Osteoblast (primary cell): Measurements from ENCODE around the gene NOD1. TPM values are rescaled to one million over a fixed set of nuclear protein-coding genes. Genes with fewer than 3 reads are reported as not detected.
"Not testable (repeated sequence)": the region's sequence is repeated elsewhere in the genome, so short reads cannot be mapped to it uniquely, and the experiment has no call there.

Source experiments
- DNase-seq: peaks from one replicate; pipeline ENCODE4 v3.0.0; 2011; ENCODE audit warnings: low spot score, mixed read lengths; ENCODE audit not compliant: insufficient read length; ENCODE audit errors: missing footprints
- H2AFZ ChIP-seq: 2 replicates; pipeline ENCODE4 v1.6.0; 2011; ENCODE audit warnings: mild to moderate bottlenecking, low read length
- H3K27ac ChIP-seq: 2 replicates; pipeline ENCODE4 v1.5.1; 2011; ENCODE audit warnings: mild to moderate bottlenecking, low read depth, low read length, moderate library complexity
- H3K27me3 ChIP-seq: 2 replicates; pipeline ENCODE4 v1.6.0; 2012; ENCODE audit warnings: mild to moderate bottlenecking, control low read depth, inconsistent platforms, low read length, moderate library complexity; ENCODE audit not compliant: insufficient read depth
- H3K36me3 ChIP-seq: 2 replicates; pipeline ENCODE4 v1.5.1; 2011; ENCODE audit warnings: mild to moderate bottlenecking, low read length, control low read depth, moderate library complexity; ENCODE audit not compliant: insufficient read depth
- H3K4me1 ChIP-seq: 2 replicates; pipeline ENCODE4 v1.5.1; 2011; ENCODE audit warnings: mild to moderate bottlenecking, low read length, control low read depth, moderate library complexity; ENCODE audit not compliant: insufficient read depth
- H3K4me2 ChIP-seq: 2 replicates; pipeline ENCODE4 v1.6.0; 2011; ENCODE audit warnings: mild to moderate bottlenecking, low read length; ENCODE audit not compliant: insufficient read depth
- H3K4me3 ChIP-seq: fragments of 200-600 bp; sonication (generic); 3 replicates; pipeline ENCODE4 v1.5.1; 2012; ENCODE audit warnings: mild to moderate bottlenecking, low read length, inconsistent platforms; ENCODE audit not compliant: insufficient read depth
- H3K79me2 ChIP-seq: 2 replicates; pipeline ENCODE4 v1.6.0; 2012; ENCODE audit warnings: mild to moderate bottlenecking, low read length, control low read depth, inconsistent platforms; ENCODE audit not compliant: insufficient read depth
- H3K9me3 ChIP-seq: 2 replicates; pipeline ENCODE4 v1.5.1; 2011; ENCODE audit warnings: low read depth, low read length, control low read depth
- H4K20me1 ChIP-seq: 2 replicates; pipeline ENCODE4 v1.6.0; 2012; ENCODE audit warnings: mild to moderate bottlenecking, low read length, control low read depth; ENCODE audit not compliant: insufficient read depth
- total RNA-seq: library from RNA; depleted of rRNA; stranded (reverse); fragments of >200 nt; gene quantifications from 2 replicates; pipeline ENCODE4 v1.2.3, GENCODE V29; 2012
- TF ChIP-seq, protein P1 (sequence below): IDR thresholded peaks from 2 replicates; pipeline ENCODE4 v1.5.1; 2011; ENCODE audit warnings: mild to moderate bottlenecking, low read depth, low read length, moderate library complexity; ENCODE audit errors: extremely low read depth

NOD1 gene
- total RNA-seq, 1 donor, result 7.6 TPM

- H3K27me3 ChIP-seq, result no peaks in the 10 kb centered on the region
- H3K9me3 ChIP-seq, result no peaks in the 10 kb centered on the region
- DNase-seq, result no peak
- H3K79me2 ChIP-seq, result no peaks in the 10 kb centered on the region
- no peaks in the 10 kb centered on the region for H3K36me3 ChIP-seq
- H2AFZ ChIP-seq, result no peak overlapping the region
- TF ChIP-seq, protein P1, sequence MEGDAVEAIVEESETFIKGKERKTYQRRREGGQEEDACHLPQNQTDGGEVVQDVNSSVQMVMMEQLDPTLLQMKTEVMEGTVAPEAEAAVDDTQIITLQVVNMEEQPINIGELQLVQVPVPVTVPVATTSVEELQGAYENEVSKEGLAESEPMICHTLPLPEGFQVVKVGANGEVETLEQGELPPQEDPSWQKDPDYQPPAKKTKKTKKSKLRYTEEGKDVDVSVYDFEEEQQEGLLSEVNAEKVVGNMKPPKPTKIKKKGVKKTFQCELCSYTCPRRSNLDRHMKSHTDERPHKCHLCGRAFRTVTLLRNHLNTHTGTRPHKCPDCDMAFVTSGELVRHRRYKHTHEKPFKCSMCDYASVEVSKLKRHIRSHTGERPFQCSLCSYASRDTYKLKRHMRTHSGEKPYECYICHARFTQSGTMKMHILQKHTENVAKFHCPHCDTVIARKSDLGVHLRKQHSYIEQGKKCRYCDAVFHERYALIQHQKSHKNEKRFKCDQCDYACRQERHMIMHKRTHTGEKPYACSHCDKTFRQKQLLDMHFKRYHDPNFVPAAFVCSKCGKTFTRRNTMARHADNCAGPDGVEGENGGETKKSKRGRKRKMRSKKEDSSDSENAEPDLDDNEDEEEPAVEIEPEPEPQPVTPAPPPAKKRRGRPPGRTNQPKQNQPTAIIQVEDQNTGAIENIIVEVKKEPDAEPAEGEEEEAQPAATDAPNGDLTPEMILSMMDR, result no peak
- H4K20me1 ChIP-seq, result no peaks in the 10 kb centered on the region
- H3K4me3 ChIP-seq, result no peak overlapping the region
- no peak overlapping the region for H3K27ac ChIP-seq
- H3K4me2 ChIP-seq, result no peak overlapping the region
- H3K4me1 ChIP-seq, result no peaks in the 10 kb centered on the region
Observed at GRCh38 chr7:30391806-30392205, 86.8 kb downstream of the NOD1 start.

GRCh38 chr7:30390736-30391636 lies 87.6 kb downstream of the NOD1 start:
- DNase-seq, result no peak
- H2AFZ ChIP-seq, result no peak overlapping the region
- H3K79me2 ChIP-seq, result no peaks in the 10 kb centered on the region
- no peaks in the 10 kb centered on the region for H3K36me3 ChIP-seq
- no peaks in the 10 kb centered on the region for H3K27me3 ChIP-seq
- no peaks in the 10 kb centered on the region for H4K20me1 ChIP-seq
- TF ChIP-seq, protein P1, result no peak
- H3K9me3 ChIP-seq, result no peaks in the 10 kb centered on the region
- no peaks in the 10 kb centered on the region for H3K4me1 ChIP-seq
- H3K4me3 ChIP-seq, result no peak overlapping the region
- no peak overlapping the region for H3K4me2 ChIP-seq
- H3K27ac ChIP-seq, result no peak overlapping the region

GRCh38 chr7:30389791-30390190 lies 88.8 kb downstream of the NOD1 start:
- H3K36me3 ChIP-seq, result no peaks in the 10 kb centered on the region
- H3K27ac ChIP-seq, result no peak overlapping the region
- no peaks in the 10 kb centered on the region for H4K20me1 ChIP-seq
- no peak overlapping the region for H2AFZ ChIP-seq
- no peak for DNase-seq
- no peaks in the 10 kb centered on the region for H3K9me3 ChIP-seq
- no peak overlapping the region for H3K4me3 ChIP-seq
- H3K4me1 ChIP-seq, result no peaks in the 10 kb centered on the region
- H3K27me3 ChIP-seq, result no peaks in the 10 kb centered on the region
- H3K79me2 ChIP-seq, result no peaks in the 10 kb centered on the region
- H3K4me2 ChIP-seq, result no peak overlapping the region
- TF ChIP-seq, protein P1, result no peak

GRCh38 chr7:30382607-30383006 lies 96.0 kb downstream of the NOD1 start:
- Histone ChIP-seq H3K4me3 (no peak overlapping the region), H3K4me2 (no peak overlapping the region), H3K79me2 (no peaks in the 10 kb centered on the region), H4K20me1 (no peaks in the 10 kb centered on the region), H3K36me3 (no peaks in the 10 kb centered on the region), H2AFZ (no peak overlapping the region), H3K9me3 (no peaks in the 10 kb centered on the region), H3K27ac (no peak overlapping the region), H3K27me3 (no peaks in the 10 kb centered on the region), H3K4me1 (peaks cover under 1% of the 10 kb centered on the region)
- TF ChIP-seq, protein P1, result no peak
- no peak for DNase-seq

GRCh38 chr7:30380824-30381223 lies 97.8 kb downstream of the NOD1 start:
- H4K20me1 ChIP-seq, H2AFZ ChIP-seq, H3K36me3 ChIP-seq, H3K27me3 ChIP-seq, DNase-seq, H3K27ac ChIP-seq, H3K4me3 ChIP-seq, H3K4me1 ChIP-seq, H3K79me2 ChIP-seq, H3K4me2 ChIP-seq, H3K9me3 ChIP-seq: not testable (repeated sequence)
